Renal cortex interstitium (tissue), 11 donors: ENCODE measurements around the gene PTK6. TPM values are rescaled to one million over a fixed set of nuclear protein-coding genes. Genes with fewer than 3 reads are reported as not detected.
"Not testable (repeated sequence)": the region's sequence is repeated elsewhere in the genome, so short reads cannot be mapped to it uniquely, and the experiment has no call there.

Source experiments
- DNase-seq, 11 donors: peaks; one replicate each; pipeline ENCODE4 v3.0.0-alpha.2; 2013; ENCODE audit warnings: low read depth in 9 of 11, low spot score in 4 of 11; ENCODE audit errors: extremely low read depth in 1 of 11
- polyA plus RNA-seq, 3 donors: library from polyadenylated mRNA; unstranded; fragments of 120-200 nt; gene quantifications; one replicate each; pipeline ENCODE4 v1.2.1, GENCODE V29; 2013; ENCODE audit not compliant: insufficient read length in 3 of 3

Gene PTK6
- polyA plus RNA-seq, 3 donors, result 0.50 to 0.82 (median 0.56) TPM

- DNase-seq, result peak in 7 of 11 donors; percentile 59 to 75 (median 65)
These were observed 16.1 kb downstream of the PTK6 start for GRCh38 chr20:63520934-63521601.

- peak in 9 of 11 donors; percentile 60 to 87 (median 78) for DNase-seq
These were observed 16.7 kb downstream of the PTK6 start, which contains the start of gene PPDPF for GRCh38 chr20:63520504-63520933. PPDPF (plus strand) TSS chr20:63520765; CDS start chr20:63521309, 544 bp downstream.

GRCh38 chr20:63519668-63520503 lies 17.3 kb downstream of the PTK6 start:
- peak in 4 of 11 donors; percentile 41 to 61 (median 44) for DNase-seq

GRCh38 chr20:63518946-63519667 lies 18.1 kb downstream of the PTK6 start:
- DNase-seq, result no peak

GRCh38 chr20:63518351-63518861 lies 18.8 kb downstream of the PTK6 start:
- no peak for DNase-seq

- DNase-seq, result no peak
These were observed 19.5 kb downstream of the PTK6 start for GRCh38 chr20:63517376-63518309.

- not testable (repeated sequence) for DNase-seq
These were observed 22.7 kb downstream of the PTK6 start for GRCh38 chr20:63514520-63514919.

GRCh38 chr20:63513207-63513606 lies 24.0 kb downstream of the PTK6 start:
- DNase-seq, result no peak

- no peak for DNase-seq
These were observed 28.1 kb downstream of the PTK6 start for GRCh38 chr20:63509088-63509564.

GRCh38 chr20:63508072-63508768 lies 29.0 kb downstream of the PTK6 start:
- no peak for DNase-seq

- DNase-seq, result no peak
These were observed 30.0 kb downstream of the PTK6 start for GRCh38 chr20:63507083-63507743.

GRCh38 chr20:63505723-63506122 lies 31.5 kb downstream of the PTK6 start:
- DNase-seq, result no peak

- no peak for DNase-seq
These were observed 31.9 kb downstream of the PTK6 start for GRCh38 chr20:63505281-63505680.

- DNase-seq, result no peak
These were observed 32.5 kb downstream of the PTK6 start for GRCh38 chr20:63504642-63505041.

- no peak for DNase-seq
These were observed 33.7 kb downstream of the PTK6 start for GRCh38 chr20:63503524-63503923.

GRCh38 chr20:63502671-63503172 lies 34.5 kb downstream of the PTK6 start:
- no peak for DNase-seq
